ENCODE results near the gene TGFB1I1.

The TGFB1I1 gene

GRCh38 chr16:31458844-31459686 lies 12.9 kb upstream of the TGFB1I1 start, which contains the start of gene ARMC5:
TSS of gene ARMC5 (plus strand) at chr16:31459501. CDS start at chr16:31459525, 24 bp downstream.
- Histone ChIP-seq H3K4me2 (peak within 1 kb of the TSS; percentile 91 to 100 (median 97)), H3K4me1 (peaks cover 59 to 79% (median 71%) of the 10 kb centered on the region in 10 experiments), H3K36me3 (peaks cover 10 to 45% (median 26%) of the 10 kb centered on the region in 11 experiments; a peak in 21 of 22 replicates), H3K27me3 (no peaks in the 10 kb centered on the region), H3K27ac (peak within 1 kb of the TSS; percentile 97 to 100 (median 100)), H3K9me3 (replicated peaks in 1 of 11) (no peaks in the 10 kb centered on the region), H4K20me1 (peaks cover 32 to 68% (median 43%) of the 10 kb centered on the region in 11 experiments; a peak in 21 of 22 replicates), H3K9ac (peak within 1 kb of the TSS; percentile 94 to 100 (median 99)), H3K4me3 (peak within 1 kb of the TSS; percentile 71 to 89 (median 80))
- 0 out of 22 replicates have a peak, but pooled peaks of 1 of the 11 experiments have one; percentile 35 for TF ChIP-seq Cebpa-rat (IDR thresholded peaks at IDR 0.05)

GRCh38 chr16:31459687-31460581 lies 12.0 kb upstream of the TGFB1I1 start:
- H3K4me1 ChIP-seq: peaks cover 52 to 79% (median 71%) of the 10 kb centered on the region in 10 experiments
- H3K4me3 ChIP-seq: peak overlapping the region; percentile 71 to 89 (median 80)
- H3K9ac ChIP-seq: peak overlapping the region; percentile 94 to 100 (median 99)
- H3K27me3 ChIP-seq: no peaks in the 10 kb centered on the region
- H3K27ac ChIP-seq: peak overlapping the region; percentile 97 to 100 (median 100)
- peak overlapping the region; percentile 88 to 99 (median 96) for H3K4me2 ChIP-seq
- TF ChIP-seq Cebpa-rat (IDR thresholded peaks at IDR 0.05): no peak
- no peaks in the 10 kb centered on the region for H3K9me3 ChIP-seq (replicated peaks in 1 of 11)
- peaks cover 17 to 54% (median 34%) of the 10 kb centered on the region in 11 experiments for H3K36me3 ChIP-seq
- H4K20me1 ChIP-seq: peaks cover 31 to 60% (median 35%) of the 10 kb centered on the region in 11 experiments; a peak in 21 of 22 replicates

GRCh38 chr16:31460582-31461002 lies 11.4 kb upstream of the TGFB1I1 start:
- Histone ChIP-seq H3K36me3 (peaks cover 18 to 54% (median 36%) of the 10 kb centered on the region in 11 experiments), H3K4me2 (peak overlapping the region; percentile 88 to 99 (median 95)), H3K9ac (peak overlapping the region in 10 of 11 experiments; percentile 71 to 100 (median 98); a peak in 16 of 22 replicates), H3K27me3 (no peaks in the 10 kb centered on the region), H3K9me3 (replicated peaks in 1 of 11) (no peaks in the 10 kb centered on the region), H3K27ac (peak overlapping the region in 9 of 11 experiments; percentile 60 to 100 (median 99); a peak in 14 of 22 replicates), H3K4me3 (peak overlapping the region; percentile 53 to 89 (median 73)), H3K4me1 (peaks cover 48 to 79% (median 71%) of the 10 kb centered on the region in 10 experiments), H4K20me1 (peaks cover 25 to 53% (median 28%) of the 10 kb centered on the region in 11 experiments; a peak in 21 of 22 replicates)
- no peak for TF ChIP-seq Cebpa-rat (IDR thresholded peaks at IDR 0.05)

- peak overlapping the region in 4 of 11 experiments; percentile 11 to 33 (median 20); a peak in 3 of 22 replicates for H3K27ac ChIP-seq
- no peaks in the 10 kb centered on the region for H3K27me3 ChIP-seq
Observed at GRCh38 chr16:31461201-31461920, 10.6 kb upstream of the TGFB1I1 start.

GRCh38 chr16:31461921-31462804 lies 9.8 kb upstream of the TGFB1I1 start:
- Histone ChIP-seq H3K27me3 (no peaks in the 10 kb centered on the region), H3K9ac (peak overlapping the region in 3 of 11 experiments; percentile 1 to 31 (median 22); a peak in 2 of 22 replicates), H3K36me3 (peaks cover 18 to 54% (median 37%) of the 10 kb centered on the region in 11 experiments), H3K27ac (peak overlapping the region in 3 of 11 experiments; percentile 24 to 40 (median 33); a peak in 5 of 22 replicates), H3K4me2 (no peak overlapping the region), H3K4me1 (peaks cover 48 to 79% (median 71%) of the 10 kb centered on the region in 10 experiments), H3K9me3 (replicated peaks in 1 of 11) (no peaks in the 10 kb centered on the region), H4K20me1 (peaks cover 10 to 52% (median 12%) of the 10 kb centered on the region in 11 experiments; a peak in 21 of 22 replicates), H3K4me3 (no peak overlapping the region)
- TF ChIP-seq Cebpa-rat (IDR thresholded peaks at IDR 0.05): no peak

More at GRCh38 chr16:31461201-31461920, 10.6 kb upstream of the TGFB1I1 start:
- H3K9me3 ChIP-seq (replicated peaks in 1 of 11): no peaks in the 10 kb centered on the region
- peak overlapping the region in 3 of 11 experiments; percentile 1 to 27 (median 10); a peak in 4 of 22 replicates for H3K9ac ChIP-seq
- peaks cover 18 to 53% (median 20%) of the 10 kb centered on the region in 11 experiments; a peak in 21 of 22 replicates for H4K20me1 ChIP-seq
- H3K36me3 ChIP-seq: peaks cover 18 to 55% (median 40%) of the 10 kb centered on the region in 11 experiments
- peaks cover 48 to 79% (median 71%) of the 10 kb centered on the region in 10 experiments for H3K4me1 ChIP-seq
- no peak for TF ChIP-seq Cebpa-rat (IDR thresholded peaks at IDR 0.05)
- H3K4me3 ChIP-seq: no peak overlapping the region
- H3K4me2 ChIP-seq: peak overlapping the region in 8 of 11 experiments; percentile 0 to 99 (median 94); a peak in 10 of 22 replicates

GRCh38 chr16:31464348-31464769 lies 7.6 kb upstream of the TGFB1I1 start:
- TF ChIP-seq Cebpa-rat (IDR thresholded peaks at IDR 0.05): no peak
- H3K27ac ChIP-seq: peak overlapping the region in 4 of 11 experiments; percentile 13 to 48 (median 38); a peak in 5 of 22 replicates
- peaks cover 18 to 54% (median 37%) of the 10 kb centered on the region in 11 experiments for H3K36me3 ChIP-seq
- H3K9ac ChIP-seq: no peak overlapping the region
- no peak overlapping the region for H3K4me3 ChIP-seq
- H3K4me1 ChIP-seq: peaks cover 54 to 90% (median 83%) of the 10 kb centered on the region in 10 experiments
- H3K4me2 ChIP-seq: peak overlapping the region in 6 of 11 experiments; percentile 7 to 98 (median 58); a peak in 4 of 22 replicates
- H3K27me3 ChIP-seq: no peaks in the 10 kb centered on the region
- H3K9me3 ChIP-seq (replicated peaks in 1 of 11): no peaks in the 10 kb centered on the region
- H4K20me1 ChIP-seq: peaks cover 0 to 37% (median 0%) of the 10 kb centered on the region in 11 experiments; a peak in 4 of 22 replicates

Measured in BLaER1 treated with 17β-estradiol and CSF1 and Interleukin-3, amounts not matched to agents 10 nM and 100 nM (cell line).